WTC11 (cell line): ENCODE measurements around the gene FAM193B. TPM values are rescaled to one million over a fixed set of nuclear protein-coding genes. Genes with fewer than 3 reads are reported as not detected.

Source experiments
- ATAC-seq: fragments of 200-7000 bp; cut with Tn5 transposase; 2 replicates; pipeline ENCODE4 v1.10.0; 2021; ENCODE audit warnings: mild to moderate bottlenecking, moderate library complexity
- CTCF ChIA-PET: fragments of 300-600 bp; sonication (Branson Sonifier 250); formaldehyde crosslinking; loops from one replicate; lab custom pipeline; 2021; ENCODE audit warnings: antibody characterized with exemption; lab: Charles Lee
- POLR2A ChIA-PET: fragments of 350-600 bp; sonication (Branson Sonifier 250); formaldehyde crosslinking; loops from one replicate; lab custom pipeline; 2021; ENCODE audit warnings: antibody characterized with exemption; lab: Charles Lee
- DNase-seq: peaks from one replicate; pipeline ENCODE4 v3.0.0; 2021; ENCODE audit warnings: low spot score
- H3K27ac Mint-ChIP-seq: 2 replicates; pipeline ENCODE4 v1.8.0; 2021; ENCODE audit warnings: mixed read lengths
- H3K27me3 Mint-ChIP-seq: 2 replicates; pipeline ENCODE4 v1.8.0; 2021; ENCODE audit warnings: low read depth, mild to moderate bottlenecking, moderate library complexity, mixed read lengths
- H3K36me3 Mint-ChIP-seq: 2 replicates; pipeline ENCODE4 v1.8.0; 2021; ENCODE audit warnings: mixed read lengths
- H3K4me1 Mint-ChIP-seq: 2 replicates; pipeline ENCODE4 v1.8.0; 2022; ENCODE audit warnings: mixed read lengths
- H3K4me3 Mint-ChIP-seq: 2 replicates; pipeline ENCODE4 v1.8.0; 2021; ENCODE audit warnings: mild to moderate bottlenecking, moderate library complexity, mixed read lengths
- H3K9me3 Mint-ChIP-seq: 2 replicates; pipeline ENCODE4 v1.8.0; 2021; ENCODE audit warnings: mixed read lengths
- AR ChIP-seq: fragments of 250-450 bp; sonication (Bioruptor Pico); IDR thresholded peaks from 2 replicates; pipeline ENCODE4 v1.9.0; 2021; ENCODE audit warnings: mild to moderate bottlenecking
- ARID4B ChIP-seq: sonication (generic); formaldehyde crosslinking; IDR thresholded peaks from 2 replicates; pipeline ENCODE4 v1.8.0; 2023; ENCODE audit warnings: missing genetic modification reagents, mild to moderate bottlenecking, borderline replicate concordance
- ATF1 ChIP-seq: sonication (generic); formaldehyde crosslinking; IDR thresholded peaks from 2 replicates; pipeline ENCODE4 v1.8.1; 2023; ENCODE audit warnings: mild to moderate bottlenecking, moderate library complexity, missing genetic modification reagents
- ATF6 ChIP-seq: sonication (generic); formaldehyde crosslinking; IDR thresholded peaks from 2 replicates; pipeline ENCODE4 v1.8.1; 2023; ENCODE audit warnings: mild to moderate bottlenecking, missing genetic modification reagents
- CREM ChIP-seq: sonication (generic); formaldehyde crosslinking; IDR thresholded peaks from 2 replicates; pipeline ENCODE4 v1.8.1; 2022; ENCODE audit warnings: mild to moderate bottlenecking, missing genetic modification reagents, moderate library complexity
- E2F1 ChIP-seq: sonication (generic); formaldehyde crosslinking; IDR thresholded peaks from 2 replicates; pipeline ENCODE4 v1.8.0; 2022; ENCODE audit warnings: mild to moderate bottlenecking, missing genetic modification reagents
- GTF2I ChIP-seq: fragments of 250-450 bp; sonication (Bioruptor Pico); conservative IDR thresholded peaks from 2 replicates; pipeline ENCODE4 v1.4.0; 2021; ENCODE audit warnings: mild to moderate bottlenecking
- NFATC4 ChIP-seq: fragments of 250-450 bp; sonication (Bioruptor Pico); IDR thresholded peaks from 2 replicates; pipeline ENCODE4 v1.9.0; 2021; ENCODE audit warnings: mild to moderate bottlenecking
- OVOL2 ChIP-seq: fragments of 250-450 bp; sonication (Bioruptor Pico); IDR thresholded peaks from 2 replicates; pipeline ENCODE4 v1.9.0; 2021; ENCODE audit warnings: mild to moderate bottlenecking, borderline replicate concordance
- USF1 ChIP-seq: sonication (generic); formaldehyde crosslinking; IDR thresholded peaks from 2 replicates; pipeline ENCODE4 v1.8.0; 2022; ENCODE audit warnings: mild to moderate bottlenecking, missing genetic modification reagents
- USF2 ChIP-seq: sonication (generic); formaldehyde crosslinking; IDR thresholded peaks from 2 replicates; pipeline ENCODE4 v1.8.1; 2023; ENCODE audit warnings: mild to moderate bottlenecking, missing genetic modification reagents, moderate library complexity
- ZNF121 ChIP-seq: sonication (generic); formaldehyde crosslinking; IDR thresholded peaks from 2 replicates; pipeline ENCODE4 v1.8.0; 2023; ENCODE audit warnings: missing genetic modification reagents
- ZNF138 ChIP-seq: sonication (generic); formaldehyde crosslinking; conservative IDR thresholded peaks from 2 replicates; pipeline ENCODE4 v1.8.1; 2022; ENCODE audit warnings: mild to moderate bottlenecking, moderate library complexity, missing genetic modification reagents
- ZNF219 ChIP-seq: sonication (generic); formaldehyde crosslinking; IDR thresholded peaks from 2 replicates; pipeline ENCODE4 v1.8.0; 2023; ENCODE audit warnings: missing genetic modification reagents, mild to moderate bottlenecking, borderline replicate concordance
- ZNF396 ChIP-seq: fragments of 250-450 bp; sonication (Bioruptor Pico); IDR thresholded peaks from 2 replicates; pipeline ENCODE4 v1.8.0; 2021; ENCODE audit warnings: mild to moderate bottlenecking, moderate library complexity, borderline replicate concordance
- total RNA-seq: library from RNA; stranded (reverse); gene quantifications from 3 replicates; pipeline ENCODE4 v1.2.3, GENCODE V29; 2021

FAM193B gene
- total RNA-seq, 1 experiment from 2014 or later, result 101 TPM

- no peak for TF ChIP-seq E2F1 (CRISPR knock-in tag)
Measured at GRCh38 chr5:177512736-177513380, 41.5 kb downstream of the FAM193B start (continued).

GRCh38 chr5:177511796-177512675 is 42.3 kb downstream of the FAM193B start:
- TF ChIP-seq ATF1 (no peak), ZNF121 (CRISPR knock-in tag) (no peak), USF1 (CRISPR knock-in tag) (no peak), ATF6 (CRISPR knock-in tag) (no peak), USF2 (CRISPR knock-in tag) (no peak), AR (no peak), GTF2I (no peak), ZNF396 (CRISPR knock-in tag) (no peak), ARID4B (CRISPR knock-in tag) (no peak), OVOL2 (no peak), CREM (CRISPR knock-in tag) (no peak), NFATC4 (CRISPR knock-in tag) (no peak), ZNF219 (no peak), ZNF138 (no peak)
- Mint-ChIP-seq H3K4me3 (no peak overlapping the region), H3K27me3 (peaks cover 4% of the 10 kb centered on the region; the same call in 1 of the 2 replicates), H3K27ac (no peak overlapping the region), H3K4me1 (peaks cover 30% of the 10 kb centered on the region), H3K9me3 (no peaks in the 10 kb centered on the region), H3K36me3 (peaks cover 61% of the 10 kb centered on the region)
- DNase-seq (no peak), ATAC-seq (no peak)
- CTCF ChIA-PET, result interaction anchor here (1.1 to 4.3 kb wide), 2 partner anchors 7 to 11 kb away, joined by 3 to 29 read pairs; no protein-coding TSS in a partner anchor
- POLR2A ChIA-PET, result no interaction called here
